A549 (cell line): ENCODE data around the gene MMP3. TPM values are rescaled to one million over a fixed set of nuclear protein-coding genes. Genes with fewer than 3 reads are reported as not detected.
A peak's percentile ranks its signal among the peaks of the same experiment; 100 is the strongest.

Experiments used
- ATAC-seq, 2 experiments: fragments of 200-7000 bp in 1 of 2; fragments of >200 bp in 1 of 2; cut with Nextera tagmentation in 1 of 2; cut with Tn5 transposase in 1 of 2; 3 replicates each; pipeline versions ENCODE4 v1.8.0 to v1.9.1; 2018 to 2020; ENCODE audit warnings: mild to moderate bottlenecking in 1 of 2, moderate library complexity in 1 of 2
- CTCF ChIA-PET: fragments of 300-600 bp; sonication (Branson Sonifier 250); formaldehyde crosslinking; extraction: SDS; loops from one replicate; lab custom pipeline; 2021; ENCODE audit warnings: antibody characterized with exemption, inconsistent platforms; lab: Yijun Ruan, JAX
- POLR2A ChIA-PET: fragments of 350-600 bp; formaldehyde crosslinking; extraction: SDS; loops from one replicate; lab custom pipeline; 2021; ENCODE audit warnings: antibody characterized with exemption, inconsistent platforms; lab: Yijun Ruan, JAX
- DNase-seq, 2 experiments: peaks; one replicate each; pipeline versions ENCODE4 v3.0.0 to v3.0.0-alpha.2; 2011 to 2016; ENCODE audit warnings: low read depth in 1 of 2, low spot score in 1 of 2
- FAIRE-seq: peaks from 2 replicates; lab custom pipeline; 2011; peaks lifted over from hg19 to GRCh38; lab: Jason Lieb, UNC
- H3K27ac ChIP-seq, 2 experiments: fragments of >200 bp; sonication (Bioruptor Twin); formaldehyde crosslinking; 3 replicates each; pipeline ENCODE4 v1.5.1; 2016 to 2017
- H3K4me1 ChIP-seq: fragments of >200 bp; sonication (Bioruptor Twin); formaldehyde crosslinking; 3 replicates; pipeline ENCODE4 v1.6.1; 2016
- H3K4me2 ChIP-seq: fragments of >200 bp; sonication (Bioruptor Twin); formaldehyde crosslinking; 3 replicates; pipeline ENCODE4 v1.6.1; 2016
- H3K4me3 ChIP-seq: fragments of >200 bp; sonication (Bioruptor Twin); formaldehyde crosslinking; 3 replicates; pipeline ENCODE4 v1.5.1; 2016
- H3K9me3 ChIP-seq: fragments of >200 bp; sonication (Bioruptor Twin); formaldehyde crosslinking; 3 replicates; pipeline ENCODE4 v1.6.1; 2016
- BCL3 ChIP-seq: fragments of >200 bp; sonication (Bioruptor Twin); formaldehyde crosslinking; IDR thresholded peaks from 3 replicates; pipeline ENCODE4 v1.6.1; 2016
- CHD2 ChIP-seq: fragments of 150-350 bp; IDR thresholded peaks from 2 replicates; pipeline ENCODE4 v1.6.1; 2014; ENCODE audit warnings: low read length; ENCODE audit not compliant: partially characterized antibody
- CTCF ChIP-seq: fragments of >200 bp; sonication (Bioruptor Twin); formaldehyde crosslinking; IDR thresholded peaks from 3 replicates; pipeline ENCODE4 v1.5.1; 2016
- E2F6 ChIP-seq: IDR thresholded peaks from 2 replicates; pipeline ENCODE4 v1.6.1; 2012; ENCODE audit warnings: low read depth, borderline replicate concordance
- EHMT2 ChIP-seq: fragments of 200-600 bp; sonication (generic); IDR thresholded peaks from 2 replicates; pipeline ENCODE4 v1.6.1; 2016; ENCODE audit warnings: antibody characterized with exemption, low read depth, mild to moderate bottlenecking, moderate library complexity
- FOSL2 ChIP-seq, 2 experiments: fragments of 450-650 bp in 1 of 2; fragments of >200 bp in 1 of 2; sonication (Bioruptor Twin) in 1 of 2; formaldehyde crosslinking; IDR thresholded peaks; 2 replicates each; pipeline versions ENCODE4 v1.5.0 to v1.6.1; 2016 to 2020; ENCODE audit warnings: mild to moderate bottlenecking in 1 of 2, moderate library complexity in 1 of 2
- GATA3 ChIP-seq: IDR thresholded peaks from 2 replicates; pipeline ENCODE4 v1.6.1; 2012; ENCODE audit warnings: borderline replicate concordance
- HEYL ChIP-seq: fragments of 250-450 bp; sonication (Bioruptor Pico); IDR thresholded peaks from 2 replicates; pipeline ENCODE4 v1.8.0; 2021; ENCODE audit warnings: mild to moderate bottlenecking, moderate library complexity
- HMGXB4 ChIP-seq: fragments of 250-450 bp; sonication (Bioruptor Pico); IDR thresholded peaks from 2 replicates; pipeline ENCODE4 v1.5.0; 2021; ENCODE audit warnings: mild to moderate bottlenecking, moderate library complexity, borderline replicate concordance
- HOXA7 ChIP-seq: fragments of 250-450 bp; sonication (Bioruptor Pico); IDR thresholded peaks from 2 replicates; pipeline ENCODE4 v1.5.0; 2020; ENCODE audit warnings: mild to moderate bottlenecking, moderate library complexity
- HOXB13 ChIP-seq: fragments of 250-450 bp; sonication (Bioruptor Pico); IDR thresholded peaks from 2 replicates; pipeline ENCODE4 v1.5.0; 2020; ENCODE audit warnings: low read depth, mild to moderate bottlenecking, moderate library complexity
- HOXB5 ChIP-seq: fragments of 250-450 bp; sonication (Bioruptor Pico); IDR thresholded peaks from 2 replicates; pipeline ENCODE4 v1.5.0; 2020; ENCODE audit warnings: mild to moderate bottlenecking, moderate library complexity
- JUN ChIP-seq, 2 experiments: fragments of >200 bp; sonication (Bioruptor Twin); formaldehyde crosslinking; IDR thresholded peaks; 2 replicates in 1 of 2; 3 replicates in 1 of 2; pipeline ENCODE4 v1.6.1; 2016 to 2017
- JUNB ChIP-seq: fragments of >200 bp; sonication (Bioruptor Twin); formaldehyde crosslinking; IDR thresholded peaks from 2 replicates; pipeline ENCODE4 v1.6.1; 2016
- KDM1A ChIP-seq: fragments of 200-600 bp; sonication (generic); IDR thresholded peaks from 2 replicates; pipeline ENCODE4 v1.6.1; 2016; ENCODE audit warnings: low read depth, mild to moderate bottlenecking
- MAFK ChIP-seq: fragments of 450-650 bp; IDR thresholded peaks from 2 replicates; pipeline ENCODE4 v1.6.1; 2014; ENCODE audit not compliant: partially characterized antibody
- MAX ChIP-seq: IDR thresholded peaks from 2 replicates; pipeline ENCODE4 v1.6.1; 2012
- MYC ChIP-seq: IDR thresholded peaks from 2 replicates; pipeline ENCODE4 v1.6.1; 2012; ENCODE audit warnings: mild to moderate bottlenecking, inconsistent platforms, low read length, improper control_type of control experiment, borderline replicate concordance
- NR3C1 ChIP-seq: fragments of >200 bp; sonication (Bioruptor Twin); formaldehyde crosslinking; IDR thresholded peaks from 3 replicates; pipeline ENCODE4 v1.6.1; 2017
- POLR2A ChIP-seq: IDR thresholded peaks from 2 replicates; pipeline ENCODE4 v1.6.1; 2012; ENCODE audit warnings: mild to moderate bottlenecking, low read length
- RAD21 ChIP-seq, 2 experiments: fragments of >200 bp in 1 of 2; sonication (Bioruptor Twin) in 1 of 2; formaldehyde crosslinking in 1 of 2; IDR thresholded peaks in 1 of 2; conservative IDR thresholded peaks in 1 of 2; 2 replicates in 1 of 2; 3 replicates in 1 of 2; pipeline ENCODE4 v1.6.1; 2012 to 2018; ENCODE audit warnings: inconsistent platforms in 1 of 2
- RARB ChIP-seq: fragments of 250-450 bp; sonication (Bioruptor Pico); IDR thresholded peaks from 2 replicates; pipeline ENCODE4 v1.8.0; 2021; ENCODE audit warnings: mild to moderate bottlenecking, moderate library complexity
- RCOR1 ChIP-seq: fragments of 150-350 bp; IDR thresholded peaks from 2 replicates; pipeline ENCODE4 v1.6.1; 2014; ENCODE audit warnings: antibody characterized with exemption, low read length, low read depth
- RFX5 ChIP-seq: fragments of 450-650 bp; IDR thresholded peaks from 2 replicates; pipeline ENCODE4 v1.7.1; 2014; ENCODE audit warnings: antibody characterized with exemption, mild to moderate bottlenecking, moderate library complexity
- TFCP2L1 ChIP-seq: fragments of 250-450 bp; sonication (Bioruptor Pico); IDR thresholded peaks from 2 replicates; pipeline ENCODE4 v1.5.0; 2021; ENCODE audit warnings: mild to moderate bottlenecking
- ZNF302 ChIP-seq: fragments of 250-450 bp; sonication (Bioruptor Pico); IDR thresholded peaks from 2 replicates; pipeline ENCODE4 v1.9.0; 2021; ENCODE audit warnings: inconsistent platforms, mild to moderate bottlenecking, moderate library complexity
- ZSCAN20 ChIP-seq: fragments of 250-450 bp; sonication (Bioruptor Pico); IDR thresholded peaks from 2 replicates; pipeline ENCODE4 v1.8.0; 2022; ENCODE audit warnings: mild to moderate bottlenecking, moderate library complexity
- WGBS: methylation state at CpG from one replicate; pipeline ENCODE4 v1.1.6; 2017; ENCODE audit errors: missing lambda C conversion rate; 5-methylcytosine and 5-hydroxymethylcytosine counted together
- polyA plus RNA-seq, 4 experiments: library from polyadenylated mRNA; depleted of rRNA in 3 of 4; stranded (reverse); fragments of >200 nt; fragmentation: RNase III in 1 of 4; extraction: RNeasy Plus Mini Kit Qiagen cat#74134 plus additional on column Dnase treatment in 1 of 4; gene quantifications; 2 replicates in 3 of 4; 3 replicates in 1 of 4; pipeline ENCODE4 v1.2.3, GENCODE V29; 2011 to 2017

The MMP3 gene
- polyA plus RNA-seq, 2 of the 4 experiments (the other 2 are of a cell fraction): not detected

- DNase-seq (peak; percentile 21 to 47), FAIRE-seq (no peak), ATAC-seq (peak; percentile 64 to 92; a peak in 5 of 6 replicates)
- no peak overlapping the region for H3K4me3 ChIP-seq
- no peaks in the 10 kb centered on the region for H3K9me3 ChIP-seq
- CTCF ChIA-PET: interaction anchor here (1.0 kb wide), 1 partner anchor 11 kb away, joined by 4 read pairs; no protein-coding TSS in a partner anchor
- POLR2A ChIA-PET: no interaction called here
- TF ChIP-seq GATA3 (no peak), CTCF (peak; percentile 14; the same call in 1 of the 3 replicates)
- H3K4me1 ChIP-seq: no peaks in the 10 kb centered on the region
- no peak overlapping the region for H3K27ac ChIP-seq
- no peak overlapping the region for H3K4me2 ChIP-seq
These were observed 49.0 kb downstream of the MMP3 start for GRCh38 chr11:102794382-102794781.

GRCh38 chr11:102793677-102794290, 49.6 kb downstream of the MMP3 start:
- ATAC-seq: no peak
- 78% methylated on average over 6 of the region's 6 CpGs for WGBS
- TF ChIP-seq GATA3: no peak
- no peak for TF ChIP-seq TFCP2L1 (CRISPR knock-in tag)
- TF ChIP-seq BCL3: no peak
- no peak for TF ChIP-seq HEYL (CRISPR knock-in tag)
- no peak for TF ChIP-seq CHD2
- no peak for TF ChIP-seq HMGXB4 (CRISPR knock-in tag)
- no peak for TF ChIP-seq HOXB13
- no peak for TF ChIP-seq NR3C1
- TF ChIP-seq MYC: no peak
- no peak for TF ChIP-seq JUN (IDR thresholded peaks at IDR 0.05)
- TF ChIP-seq, all 56 proteins: peak for 0
- H3K9me3 ChIP-seq: no peaks in the 10 kb centered on the region
- no peaks in the 10 kb centered on the region for H3K4me1 ChIP-seq
- FAIRE-seq (no peak), DNase-seq (no peak)
- ChIA-PET CTCF (interaction anchor here (0.5 to 2.1 kb wide), 2 partner anchors 11 to 116 kb away, joined by 5 to 6 read pairs; no protein-coding TSS in a partner anchor), POLR2A (no interaction called here)
- H3K4me2 ChIP-seq: no peak overlapping the region
- no peak overlapping the region for H3K27ac ChIP-seq
- H3K4me3 ChIP-seq: no peak overlapping the region

GRCh38 chr11:102792604-102793003, 50.8 kb downstream of the MMP3 start:
- FAIRE-seq: no peak
- ATAC-seq: no peak
- H3K9me3 ChIP-seq: no peaks in the 10 kb centered on the region
- no peak overlapping the region for H3K27ac ChIP-seq
- ChIA-PET CTCF (interaction anchor here (2.1 kb wide), 1 partner anchor 9 kb away, joined by 6 read pairs; no protein-coding TSS in a partner anchor), POLR2A (no interaction called here)
- no peak overlapping the region for H3K4me2 ChIP-seq
- WGBS: 87% methylated on average over 5 of the region's 5 CpGs
- H3K4me1 ChIP-seq: no peaks in the 10 kb centered on the region
- H3K4me3 ChIP-seq: no peak overlapping the region
- DNase-seq: no peak
- no peak for TF ChIP-seq RFX5
- TF ChIP-seq JUNB: no peak
- TF ChIP-seq HEYL (CRISPR knock-in tag): no peak
- no peak for TF ChIP-seq FOSL2 (IDR thresholded peaks at IDR 0.05)
- TF ChIP-seq FOSL2 (CRISPR knock-in tag; IDR thresholded peaks at IDR 0.05): no peak
- no peak for TF ChIP-seq HOXB5
- TF ChIP-seq ZNF302 (CRISPR knock-in tag): no peak
- no peak for TF ChIP-seq RCOR1
- TF ChIP-seq RARB (CRISPR knock-in tag): no peak
- no peak for TF ChIP-seq E2F6
- TF ChIP-seq JUN (IDR thresholded peaks at IDR 0.05): no peak
- no peak for TF ChIP-seq MAX
- no peak for TF ChIP-seq BCL3
- TF ChIP-seq HOXA7 (CRISPR knock-in tag): no peak
- no peak for TF ChIP-seq MAFK
- TF ChIP-seq RAD21 (conservative IDR thresholded peaks at IDR 0.05 in 1 of 2, IDR thresholded peaks at IDR 0.05 in 1 of 2): no peak
- no peak for TF ChIP-seq ZSCAN20 (CRISPR knock-in tag)
- no peak for TF ChIP-seq EHMT2
- no peak for TF ChIP-seq POLR2A
- no peak for TF ChIP-seq KDM1A
